ENCODE data around the gene KRTAP12-1.
A peak's percentile ranks its signal among the peaks of the same experiment; 100 is the strongest.

The KRTAP12-1 gene

GRCh38 chr21:44681861-44682579, at the start of gene KRTAP12-1:
Gene KRTAP12-1 (minus strand): TSS chr21:44682163. CDS start chr21:44682123, 40 bp downstream.
- H3K27ac ChIP-seq = no peak within 1 kb of the TSS

DNA sequence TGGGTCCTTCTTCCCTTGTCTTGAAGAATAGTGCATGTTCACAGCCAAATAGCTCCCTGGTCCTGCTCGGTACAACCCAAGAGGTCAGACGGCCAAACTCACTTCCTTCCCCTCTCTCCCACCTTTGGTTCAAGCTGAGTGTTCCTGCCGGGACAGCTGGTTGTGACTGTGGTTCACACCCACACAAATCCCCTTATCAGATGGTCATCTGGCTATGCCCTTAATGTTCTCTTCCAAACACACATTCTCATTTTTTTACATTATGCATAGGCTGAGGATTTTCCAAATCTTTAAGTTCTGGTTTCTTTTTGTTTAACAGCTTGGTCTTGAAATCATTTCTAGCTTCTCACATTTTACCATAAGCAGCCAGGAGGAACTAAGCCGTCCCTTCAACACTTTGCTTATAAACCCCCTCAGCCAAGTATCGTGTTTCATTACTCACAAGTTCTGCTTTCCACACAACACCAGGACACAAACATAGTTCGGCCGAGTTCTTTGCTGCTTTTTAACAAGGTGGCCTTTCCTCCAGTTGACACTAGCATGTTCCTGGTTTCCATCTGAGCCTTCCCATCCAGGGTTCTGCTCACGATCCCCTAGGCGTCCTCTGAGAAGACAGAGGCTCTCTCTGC, 49.1 kb upstream of the KRTAP12-1 start:
- Histone ChIP-seq H3K27ac (no peak overlapping the region), H3K4me3 (no peak overlapping the region)

More at GRCh38 chr21:44681861-44682579, at the start of gene KRTAP12-1:
- H3K4me3 ChIP-seq = no peak within 1 kb of the TSS

GRCh38 chr21:44730028-44730395, 48.0 kb upstream of the KRTAP12-1 start:
- Histone ChIP-seq H3K27ac (no peak overlapping the region), H3K4me3 (no peak overlapping the region)

DNA sequence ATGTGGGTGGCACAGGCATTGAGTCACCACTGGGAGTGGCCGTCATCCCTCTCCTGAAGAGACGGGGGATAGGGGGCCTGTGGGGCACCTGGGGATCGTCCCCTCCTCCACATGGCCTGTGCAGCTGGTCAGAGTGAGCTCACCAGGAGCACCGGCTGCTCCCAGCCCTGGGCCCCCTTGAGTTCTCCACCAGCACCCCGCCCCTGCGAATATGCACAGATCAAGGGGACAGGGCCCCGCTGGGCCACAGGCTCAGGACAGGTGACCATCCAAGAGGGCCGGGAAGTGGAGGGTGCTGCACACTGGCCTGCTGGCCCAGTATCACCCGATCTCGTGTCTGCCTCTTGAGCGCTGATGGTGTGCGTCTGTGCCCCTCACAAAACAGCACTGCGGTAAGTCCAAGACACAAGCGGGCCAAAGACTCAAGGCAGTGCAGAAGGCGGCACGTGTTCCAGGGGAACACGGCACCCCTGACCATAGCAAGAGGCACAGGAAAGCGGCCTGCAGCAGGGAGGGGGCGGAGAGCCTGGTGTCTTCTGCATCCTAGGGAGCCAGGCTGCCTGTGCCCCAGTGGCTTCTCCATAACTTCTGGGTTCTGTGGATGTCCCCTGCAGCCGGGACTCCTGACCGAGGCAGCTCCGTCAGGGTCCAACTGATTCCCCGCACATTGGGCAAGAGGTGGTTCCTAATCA, 47.5 kb upstream of the KRTAP12-1 start:
- Histone ChIP-seq H3K4me3 (no peak overlapping the region), H3K27ac (no peak overlapping the region)

- Histone ChIP-seq H3K27ac (no peak overlapping the region), H3K4me3 (no peak overlapping the region)
Measured at GRCh38 chr21:44728716-44729115, 46.8 kb upstream of the KRTAP12-1 start.

- no peak overlapping the region for H3K27ac ChIP-seq
- H3K4me3 ChIP-seq = no peak overlapping the region
Measured at GRCh38 chr21:44727757-44728156, 45.8 kb upstream of the KRTAP12-1 start.

GRCh38 chr21:44727321-44727720, 45.4 kb upstream of the KRTAP12-1 start:
- H3K4me3 ChIP-seq = no peak overlapping the region

DNA sequence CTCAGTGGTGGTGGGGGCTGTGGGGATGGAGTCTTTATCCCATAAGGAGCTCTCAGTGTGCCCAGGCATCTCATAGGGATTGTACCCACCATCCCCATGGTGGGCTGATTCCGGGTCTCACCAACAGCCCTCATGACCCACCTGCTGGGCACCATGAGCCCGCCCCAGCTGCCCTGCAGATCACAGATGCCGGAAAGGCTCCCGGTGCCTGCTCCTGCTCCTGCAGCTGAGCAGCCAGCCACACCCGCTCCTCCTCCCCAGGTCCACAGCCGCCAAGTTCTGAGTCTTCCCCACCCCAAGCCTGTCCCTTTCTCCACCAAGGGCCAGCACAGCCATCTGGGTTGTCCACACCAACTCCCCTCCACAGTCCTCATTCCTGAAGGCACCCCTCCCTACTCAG, 44.9 kb upstream of the KRTAP12-1 start:
- no peak overlapping the region for H3K4me3 ChIP-seq

More at GRCh38 chr21:44727321-44727720, 45.4 kb upstream of the KRTAP12-1 start:
- H3K27ac ChIP-seq = no peak overlapping the region

GRCh38 chr21:44724926-44725325, 43.0 kb upstream of the KRTAP12-1 start:
- Histone ChIP-seq H3K4me3 (no peak overlapping the region), H3K27ac (no peak overlapping the region)

More for the DNA sequence above, 44.9 kb upstream of the KRTAP12-1 start:
- no peak overlapping the region for H3K27ac ChIP-seq

DNA sequence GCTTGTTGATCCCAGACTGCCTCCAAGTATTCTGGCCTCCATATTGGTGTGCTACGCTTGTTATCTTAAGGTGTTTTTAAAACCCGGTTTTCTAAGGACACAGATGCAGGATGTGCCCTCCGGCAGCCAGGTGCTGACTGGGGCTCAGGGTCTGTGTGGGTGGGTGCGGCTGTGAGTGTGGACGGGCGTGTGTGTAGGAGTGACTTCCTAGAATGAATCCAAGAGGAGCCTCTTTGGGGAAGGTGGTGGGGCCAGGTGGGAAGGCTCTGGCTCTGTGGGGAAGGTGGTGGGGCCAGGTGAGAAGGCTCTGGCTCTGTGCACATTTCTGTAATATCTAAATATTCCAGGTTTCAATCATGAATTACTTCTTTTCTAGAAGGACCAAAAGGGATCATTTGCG, 42.2 kb upstream of the KRTAP12-1 start:
- peak overlapping the region in 1 of 21 experiments; percentile 59 for H3K27ac ChIP-seq
- H3K4me3 ChIP-seq = no peak overlapping the region

DNA sequence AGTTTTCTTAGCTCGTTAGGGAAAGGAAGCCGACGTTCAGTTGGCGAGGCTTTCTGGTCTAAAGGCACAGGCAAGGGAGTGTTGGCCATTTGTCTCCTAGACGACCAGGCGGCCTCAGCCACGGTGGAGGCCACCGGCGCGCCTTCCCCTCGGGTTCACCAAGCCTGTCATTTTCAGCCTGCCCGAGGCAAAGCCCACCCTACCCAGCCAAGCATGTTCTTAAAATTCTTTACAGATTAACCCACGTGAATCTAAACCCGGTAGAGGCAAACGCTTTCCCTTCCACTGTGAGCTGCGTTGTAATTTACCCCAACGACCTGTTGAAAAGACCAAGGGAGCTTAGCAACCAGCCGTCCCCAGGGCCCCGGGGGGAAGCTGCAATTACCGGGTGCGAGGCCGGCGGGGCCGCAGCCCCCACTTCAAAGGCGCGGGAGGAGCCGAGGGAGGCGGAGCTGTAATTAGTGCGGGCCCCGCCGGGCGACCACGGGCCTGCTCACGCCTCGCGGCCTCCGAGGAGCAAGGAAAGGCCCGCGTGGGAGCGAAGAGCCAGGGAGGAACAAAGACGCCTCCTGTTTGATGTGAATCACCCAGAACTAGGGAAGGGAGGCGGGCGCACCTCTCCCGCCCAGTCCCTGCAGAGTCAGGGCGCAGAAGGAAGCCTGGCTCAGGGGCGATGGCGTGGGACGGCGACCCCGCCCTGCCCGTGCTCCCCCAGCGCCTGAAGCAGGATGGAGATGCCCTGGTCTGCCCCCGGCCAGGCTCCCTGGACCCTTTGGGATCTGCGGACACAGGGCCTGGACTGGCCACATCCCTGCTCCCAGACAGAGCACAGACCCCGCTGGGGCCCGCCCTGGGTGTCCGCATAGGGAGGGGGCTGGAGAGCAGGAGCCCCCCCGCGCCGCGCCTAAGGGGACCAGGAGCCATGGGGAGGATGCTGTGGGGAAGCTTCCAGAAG, 41.5 kb upstream of the KRTAP12-1 start:
- no peak overlapping the region for H3K4me3 ChIP-seq

DNA sequence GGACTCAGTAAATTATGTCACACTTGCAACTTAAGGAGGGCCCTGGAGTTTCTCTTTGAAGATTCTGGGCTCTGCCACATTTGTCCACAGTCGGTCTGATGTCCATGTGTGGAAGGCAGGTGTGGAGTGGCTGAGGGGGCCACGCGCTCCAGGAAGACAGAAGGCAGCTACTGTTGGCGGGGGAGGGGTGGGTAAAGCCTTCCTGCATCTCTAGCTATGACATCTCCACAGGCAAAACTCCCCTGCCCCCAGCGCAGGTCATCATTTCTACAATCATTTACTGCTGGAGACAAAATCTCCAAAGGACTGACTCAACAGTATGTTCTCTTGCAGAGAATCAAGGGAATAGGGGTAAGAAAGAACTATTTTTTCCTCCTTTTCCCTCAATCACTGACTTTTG, 40.8 kb upstream of the KRTAP12-1 start:
- Histone ChIP-seq H3K4me3 (no peak overlapping the region), H3K27ac (peak overlapping the region in 1 of 21 experiments; percentile 59)

More for the DNA sequence above, 41.5 kb upstream of the KRTAP12-1 start:
- peak overlapping the region in 1 of 21 experiments; percentile 59 for H3K27ac ChIP-seq

DNA sequence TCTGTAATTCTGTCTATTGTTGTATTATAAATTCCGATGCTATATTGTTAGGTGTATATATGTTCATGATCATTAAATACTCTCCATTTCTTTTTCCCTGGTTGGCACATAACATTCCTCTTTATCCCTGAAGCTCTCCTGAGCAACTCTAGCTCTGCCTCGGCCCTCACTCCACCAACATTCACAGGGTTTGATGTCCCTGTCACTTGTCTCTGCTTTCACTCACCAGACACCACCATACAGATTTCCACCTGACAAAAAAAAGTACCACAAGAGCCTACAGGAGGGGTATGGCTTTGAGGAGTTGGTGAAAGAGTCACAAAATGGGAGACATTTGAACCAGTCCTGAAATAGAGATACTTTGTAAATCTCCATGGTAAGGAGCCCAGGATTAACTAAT, 38.2 kb upstream of the KRTAP12-1 start:
- no peak overlapping the region for H3K27ac ChIP-seq
- H3K4me3 ChIP-seq = no peak overlapping the region

- Histone ChIP-seq H3K4me3 (no peak overlapping the region), H3K27ac (no peak overlapping the region)
Measured at GRCh38 chr21:44718571-44718970, 36.6 kb upstream of the KRTAP12-1 start.

DNA sequence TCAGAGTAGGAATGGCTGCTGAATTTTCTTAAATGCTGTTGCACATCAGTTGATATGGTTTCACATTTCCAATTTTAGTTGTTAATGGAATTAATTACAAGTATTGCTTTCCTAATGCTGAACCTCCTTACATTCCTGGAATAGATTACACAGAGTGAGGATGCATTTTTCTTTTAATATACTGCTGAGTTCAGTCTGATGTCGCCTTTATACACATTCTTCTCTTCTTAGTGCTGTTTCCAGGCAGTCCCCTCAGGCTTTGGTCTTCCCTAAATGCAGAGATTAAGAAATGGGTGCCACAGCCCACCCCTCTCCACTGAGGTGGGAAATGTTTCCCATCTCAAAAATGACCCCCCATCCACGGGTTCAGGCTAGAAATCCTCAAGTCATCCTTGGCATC, 36.1 kb upstream of the KRTAP12-1 start:
- H3K4me3 ChIP-seq = no peak overlapping the region
- no peak overlapping the region for H3K27ac ChIP-seq

GRCh38 chr21:44716984-44717383, 35.0 kb upstream of the KRTAP12-1 start:
- Histone ChIP-seq H3K4me3 (no peak overlapping the region), H3K27ac (no peak overlapping the region)

GRCh38 chr21:44714905-44715304, 32.9 kb upstream of the KRTAP12-1 start:
- Histone ChIP-seq H3K27ac (no peak overlapping the region), H3K4me3 (no peak overlapping the region)

GRCh38 chr21:44713846-44714245, 31.9 kb upstream of the KRTAP12-1 start:
- no peak overlapping the region for H3K4me3 ChIP-seq
- H3K27ac ChIP-seq = no peak overlapping the region

- Histone ChIP-seq H3K27ac (no peak overlapping the region), H3K4me3 (no peak overlapping the region)
Measured at GRCh38 chr21:44713130-44713529, 31.2 kb upstream of the KRTAP12-1 start.
